ENCODE data around the gene GSK3A. TPM values are rescaled to one million over a fixed set of nuclear protein-coding genes. Genes with fewer than 3 reads are reported as not detected.

GSK3A gene
- total and polyA plus RNA-seq, 2 of the 4 experiments (the other 2 are of a cell fraction): 8.1 to 43.3 TPM

- ATAC-seq (ENCODE audit: low read depth) (peak; percentile 82), DNase-seq (peak; percentile 99)
- Histone ChIP-seq H3K56ac (ENCODE audit: extremely low read depth, insufficient read depth, low read length) (peak overlapping the region; percentile 99), H3K9me3 (ENCODE audit: control insufficient read depth, insufficient read depth, low read length) (no peaks in the 10 kb centered on the region), H4K8ac (ENCODE audit: low read depth in 2 of 2, low read length in 2 of 2) (peak overlapping the region; percentile 21 to 98; a peak in 3 of 4 replicates), H2BK5ac (ENCODE audit: low read depth, low read length, poor library complexity, severe bottlenecking) (peak overlapping the region; percentile 95), H3K79me1 (ENCODE audit: low read depth in 1 of 2, low read length in 2 of 2) (peaks cover 15 to 29% of the 10 kb centered on the region in 2 experiments), H2AK9ac (replicated peaks; ENCODE audit: low read depth, low read length, poor library complexity) (peak overlapping the region; percentile 79), H4K20me1 (ENCODE audit: insufficient read depth, low read length) (no peaks in the 10 kb centered on the region), H3K18ac (ENCODE audit: low read depth, low read length) (peak overlapping the region; percentile 85), H2BK20ac (ENCODE audit: low read depth, low read length) (peak overlapping the region; percentile 92), H2AFZ (replicated peaks; ENCODE audit: low read length, poor library complexity) (peak overlapping the region; percentile 99), H3K4me1 (ENCODE audit: control insufficient read depth, insufficient read depth, low read length) (peaks cover 10% of the 10 kb centered on the region), H2AK5ac (ENCODE audit: low read depth, low read length) (peak overlapping the region; percentile 56; the same call in 1 of the 2 replicates), H2BK15ac (ENCODE audit: low read depth, low read length) (peak overlapping the region; percentile 84; the same call in 1 of the 3 replicates), H3K4me2 (ENCODE audit: low read depth, low read length) (peak overlapping the region; percentile 76), H3K23ac (ENCODE audit: low read depth, low read length) (peak overlapping the region; percentile 97), H4K91ac (ENCODE audit: insufficient read depth, low read depth, low read length) (peak overlapping the region; percentile 98), H3K4me3 (ENCODE audit: insufficient read depth, low read depth, low read length) (peak overlapping the region; percentile 55), H3K27ac (ENCODE audit: insufficient read depth, low read length) (peak overlapping the region; percentile 90), H3K9ac (ENCODE audit: low read depth, low read length) (peak overlapping the region; percentile 86), H3K36me3 (ENCODE audit: control insufficient read depth, insufficient read depth, low read length) (peaks cover 2% of the 10 kb centered on the region; the same call in 1 of the 2 replicates), H3K27me3 (ENCODE audit: control insufficient read depth, insufficient read depth, low read length) (no peaks in the 10 kb centered on the region), H3K4ac (ENCODE audit: low read depth, low read length) (peak overlapping the region; percentile 97), H3K14ac (replicated peaks; ENCODE audit: low read depth, low read length) (peak overlapping the region; percentile 98), H2BK120ac (ENCODE audit: low read depth, low read length) (peak overlapping the region; percentile 98), H3K9me1 (ENCODE audit: insufficient read depth, low read length) (peaks cover 4% of the 10 kb centered on the region), H4K5ac (ENCODE audit: low read depth, low read length) (peak overlapping the region; percentile 55)
- dilution Hi-C loops (cut with HindIII; ENCODE audit: low sequenced_read_pairs, unreplicated experiment) (no loop called here), in situ Hi-C loops (cut with MboI; ENCODE audit: low sequenced_read_pairs) (no loop called here), intact Hi-C loops (cut with micrococcal nuclease) (no loop called here)
- BruUV-seq (replicated peaks): no TSS peak
- ChIA-PET POLR2A (ENCODE audit: unreplicated experiment) (no interaction called here), CTCF (no interaction called here)
- WGBS, 2 experiments (ENCODE audit: extremely low coverage in 2 of 2, insufficient read length in 1 of 2): 0% methylated on average over 15 of the region's 46 CpGs; no CpG with 5 or more reads in 1 of the 2 experiments
- no peak for TF ChIP-seq RAD21 (IDR thresholded peaks at IDR 0.05; ENCODE audit: low read length)
- peak; percentile 68 for TF ChIP-seq RFX5 (IDR thresholded peaks at IDR 0.05; ENCODE audit: low read depth, low read length)
- TF ChIP-seq FOS (IDR thresholded peaks at IDR 0.05; ENCODE audit: low read depth, low read length): peak; percentile 30; the same call in 1 of the 2 replicates
- peak; percentile 55 for TF ChIP-seq BHLHE40 (IDR thresholded peaks at IDR 0.05; ENCODE audit: low read depth, low read length)
- no peak for TF ChIP-seq CHD1 (IDR thresholded peaks at IDR 0.05; ENCODE audit: low read depth, low read length)
- no peak for TF ChIP-seq MAFK (IDR thresholded peaks at IDR 0.05; ENCODE audit: low read depth, low read length)
- TF ChIP-seq CTCF (conservative IDR thresholded peaks at IDR 0.05; ENCODE audit: low read depth, low read length): 0 out of 2 replicates have a peak, but pooled peaks have one; percentile 3
- peak; percentile 59; the same call in 1 of the 2 replicates for TF ChIP-seq MXI1 (IDR thresholded peaks at IDR 0.05; ENCODE audit: borderline replicate concordance, low read depth, low read length)
- TF ChIP-seq USF2 (IDR thresholded peaks at IDR 0.05; ENCODE audit: low read depth, low read length): peak; percentile 83
- TF ChIP-seq NFE2L2 (IDR thresholded peaks at IDR 0.05; ENCODE audit: low read depth, low read length): no peak
- no peak for TF ChIP-seq SMC3 (IDR thresholded peaks at IDR 0.05; ENCODE audit: low read depth, low read length)
- TF ChIP-seq POLR2A (IDR thresholded peaks at IDR 0.05; ENCODE audit: low read depth, low read length): peak; percentile 79
- TF ChIP-seq ELK1 (IDR thresholded peaks at IDR 0.05; ENCODE audit: borderline replicate concordance, low read depth, low read length): no peak
- peak; percentile 45; the same call in 1 of the 2 replicates for TF ChIP-seq CEBPB (IDR thresholded peaks at IDR 0.05; ENCODE audit: low read depth, low read length)
- peak; percentile 77; the same call in 1 of the 2 replicates for TF ChIP-seq MAZ (IDR thresholded peaks at IDR 0.05; ENCODE audit: borderline replicate concordance, low read depth, low read length)
Observed at GRCh38 chr19:42268142-42268703, 25.8 kb upstream of the GSK3A start.

Data from IMR-90 (cell line).